Measurements from ENCODE around the gene ROR1.

DNA sequence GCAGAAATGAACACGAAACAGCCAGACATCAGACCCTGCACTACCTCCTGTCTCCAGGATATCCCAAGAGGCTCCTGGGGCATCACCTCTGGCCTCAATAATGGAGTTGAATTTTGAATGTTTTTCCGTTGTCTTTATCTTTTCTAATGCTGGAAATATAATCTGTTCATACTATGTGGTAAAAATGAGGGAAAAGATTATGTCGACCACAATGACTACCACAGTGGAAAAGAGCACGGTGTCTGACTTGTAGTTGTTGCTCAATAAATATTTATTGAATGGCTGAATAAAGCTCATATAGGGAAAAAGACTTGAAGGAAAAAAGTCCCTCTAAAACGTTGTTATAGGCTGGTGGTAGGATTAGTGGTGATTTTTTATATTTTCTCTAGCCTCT, 44.6 kb upstream of the ROR1 start:
- TF ChIP-seq CTCF (IDR thresholded peaks at IDR 0.05 in 2 of 3, conservative IDR thresholded peaks at IDR 0.05 in 1 of 3; ENCODE audit: control insufficient read depth in 2 of 3, extremely low read depth in 1 of 3, insufficient read depth in 1 of 3, low read depth in 3 of 3, low read length in 3 of 3) (no peak), REST (IDR thresholded peaks at IDR 0.05; ENCODE audit: low read depth, low read length) (no peak), EZH2 (IDR thresholded peaks at IDR 0.05; ENCODE audit: borderline replicate concordance, control insufficient read depth, low read depth, low read length) (no peak), TCF12 (IDR thresholded peaks at IDR 0.05; ENCODE audit: low read depth, low read length) (no peak)
